Right lobe of liver (tissue), 4 donors: ENCODE data around the gene NAA35.

Experiments
- CTCF ChIP-seq, 4 donors: fragments of 200-600 bp in 3 of 4; fragments of 450-650 bp in 1 of 4; IDR thresholded peaks; one replicate each; pipeline versions ENCODE4 v1.5.1 to v1.8.0; 2016 to 2022; ENCODE audit warnings: antibody characterized with exemption in 4 of 4, mild to moderate bottlenecking in 2 of 4
- POLR2A ChIP-seq: fragments of 450-650 bp; IDR thresholded peaks from one replicate; pipeline ENCODE4 v1.6.1; 2017; ENCODE audit warnings: antibody characterized with exemption, mild to moderate bottlenecking
- donor health status: DM: no; HTN: no; CAD: no.
- donor health status: DM: no; HTN: no; CAD: no.
- donor health status: DM: no; HTN: yes; CAD: no.

GRCh38 chr9:85995599-85995998 lies 54.7 kb downstream of the NAA35 start:
- TF ChIP-seq CTCF (IDR thresholded peaks at IDR 0.05) (no peak), POLR2A (no peak)
